HG03196 (cell line): ENCODE results near the gene SLC39A5.
"Not testable (repeated sequence)": the region's sequence is repeated elsewhere in the genome, so short reads cannot be mapped to it uniquely, and the experiment has no call there.

Source experiments
- ATAC-seq: cut with Tn5 transposase; IDR thresholded peaks from one replicate; pipeline ENCODE4 v1.9.1; 2021; ENCODE audit not compliant: unreplicated experiment

Gene SLC39A5

GRCh38 chr12:56242986-56243385, 13.1 kb downstream of the SLC39A5 start:
- no peak for ATAC-seq

GRCh38 chr12:56243731-56244181, 13.9 kb downstream of the SLC39A5 start:
- no peak for ATAC-seq

- no peak for ATAC-seq
These were observed 14.6 kb downstream of the SLC39A5 start for GRCh38 chr12:56244494-56244893.

GRCh38 chr12:56247923-56248322, 18.1 kb downstream of the SLC39A5 start:
- no peak for ATAC-seq

- ATAC-seq, result no peak
These were observed 18.9 kb downstream of the SLC39A5 start for GRCh38 chr12:56248711-56249110.

GRCh38 chr12:56252649-56253048, 22.8 kb downstream of the SLC39A5 start:
- ATAC-seq, result no peak

GRCh38 chr12:56253091-56253490, 23.2 kb downstream of the SLC39A5 start:
- no peak for ATAC-seq

GRCh38 chr12:56255671-56256070, 25.8 kb downstream of the SLC39A5 start:
- no peak for ATAC-seq

- no peak for ATAC-seq
These were observed 26.6 kb downstream of the SLC39A5 start for GRCh38 chr12:56256326-56256960.

GRCh38 chr12:56257071-56257470, 27.2 kb downstream of the SLC39A5 start:
- ATAC-seq, result no peak

- ATAC-seq, result no peak
These were observed 27.7 kb downstream of the SLC39A5 start for GRCh38 chr12:56257491-56258067.

- peak; percentile 81 for ATAC-seq
These were observed 28.4 kb downstream of the SLC39A5 start, which contains the start of gene ANKRD52 for GRCh38 chr12:56258068-56258819. TSS of gene ANKRD52 (minus strand) at chr12:56258384. CDS start at chr12:56258269, 115 bp downstream.

GRCh38 chr12:56258820-56259183, 29.0 kb downstream of the SLC39A5 start:
- ATAC-seq, result no peak

- no peak for ATAC-seq
These were observed 30.5 kb downstream of the SLC39A5 start for GRCh38 chr12:56260380-56260779.

- ATAC-seq, result no peak
These were observed 31.1 kb downstream of the SLC39A5 start for GRCh38 chr12:56260921-56261320.

GRCh38 chr12:56261503-56262232, 31.8 kb downstream of the SLC39A5 start:
- no peak for ATAC-seq

- not testable (repeated sequence) for ATAC-seq
These were observed 33.1 kb downstream of the SLC39A5 start for GRCh38 chr12:56262955-56263354.

- not testable (repeated sequence) for ATAC-seq
These were observed 36.3 kb downstream of the SLC39A5 start for GRCh38 chr12:56266068-56266692.

- ATAC-seq, result peak; percentile 89
These were observed 37.0 kb downstream of the SLC39A5 start, which contains the start of gene COQ10A for GRCh38 chr12:56266693-56267442. TSS of gene COQ10A (plus strand) at chr12:56266942. CDS start at chr12:56267119, 177 bp downstream.

GRCh38 chr12:56267443-56268071, 37.7 kb downstream of the SLC39A5 start:
- peak; percentile 3 for ATAC-seq
